GM18511 (cell line): ENCODE measurements around the gene NCBP3.
"Not testable (repeated sequence)": the region's sequence is repeated elsewhere in the genome, so short reads cannot be mapped to it uniquely, and the experiment has no call there.

ENCODE experiments used
- ATAC-seq: cut with Tn5 transposase; IDR thresholded peaks from one replicate; pipeline ENCODE4 v1.9.1; 2021; ENCODE audit warnings: mild to moderate bottlenecking, moderate library complexity; ENCODE audit not compliant: unreplicated experiment

The NCBP3 gene

DNA sequence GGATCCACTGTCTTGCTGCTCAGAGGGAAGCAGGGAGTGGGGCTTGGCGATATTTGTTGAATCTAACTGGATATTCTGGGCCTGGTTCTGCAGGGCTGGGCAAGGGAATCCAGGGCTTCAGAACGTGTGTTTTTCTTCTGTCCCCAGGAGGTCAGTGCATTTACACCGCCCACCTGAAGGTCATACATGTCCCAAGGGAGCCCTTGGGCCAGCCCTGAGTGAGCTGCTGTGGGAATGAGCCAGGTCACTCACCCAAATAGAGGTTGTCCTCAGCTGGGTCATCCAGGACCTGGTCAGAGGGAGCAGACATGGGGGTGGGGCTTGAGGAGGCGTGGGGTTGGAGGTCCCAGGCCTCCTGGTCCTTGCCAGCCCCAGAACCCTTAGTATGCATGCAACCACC is 36.2 kb upstream of the NCBP3 start:
- ATAC-seq: no peak

DNA sequence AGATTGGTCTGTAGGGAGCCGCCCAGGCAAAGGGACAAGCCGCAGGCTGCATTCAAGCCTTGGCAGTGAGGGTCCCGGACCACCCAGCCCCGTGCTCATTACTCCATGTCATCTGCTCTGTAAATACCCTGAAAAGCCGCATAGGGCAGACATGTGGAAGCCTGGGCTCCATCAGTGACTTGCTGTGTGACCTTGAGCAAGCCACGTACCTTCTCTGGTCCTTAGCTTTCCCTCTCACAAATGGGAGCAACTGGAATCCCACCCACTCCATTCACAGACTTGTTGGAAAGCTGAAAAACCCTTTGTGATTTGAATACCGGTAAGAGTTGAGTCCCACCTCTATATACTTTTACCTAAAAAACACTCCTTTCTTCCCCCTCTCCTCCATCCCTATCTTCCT is 34.9 kb upstream of the NCBP3 start:
- no peak for ATAC-seq

DNA sequence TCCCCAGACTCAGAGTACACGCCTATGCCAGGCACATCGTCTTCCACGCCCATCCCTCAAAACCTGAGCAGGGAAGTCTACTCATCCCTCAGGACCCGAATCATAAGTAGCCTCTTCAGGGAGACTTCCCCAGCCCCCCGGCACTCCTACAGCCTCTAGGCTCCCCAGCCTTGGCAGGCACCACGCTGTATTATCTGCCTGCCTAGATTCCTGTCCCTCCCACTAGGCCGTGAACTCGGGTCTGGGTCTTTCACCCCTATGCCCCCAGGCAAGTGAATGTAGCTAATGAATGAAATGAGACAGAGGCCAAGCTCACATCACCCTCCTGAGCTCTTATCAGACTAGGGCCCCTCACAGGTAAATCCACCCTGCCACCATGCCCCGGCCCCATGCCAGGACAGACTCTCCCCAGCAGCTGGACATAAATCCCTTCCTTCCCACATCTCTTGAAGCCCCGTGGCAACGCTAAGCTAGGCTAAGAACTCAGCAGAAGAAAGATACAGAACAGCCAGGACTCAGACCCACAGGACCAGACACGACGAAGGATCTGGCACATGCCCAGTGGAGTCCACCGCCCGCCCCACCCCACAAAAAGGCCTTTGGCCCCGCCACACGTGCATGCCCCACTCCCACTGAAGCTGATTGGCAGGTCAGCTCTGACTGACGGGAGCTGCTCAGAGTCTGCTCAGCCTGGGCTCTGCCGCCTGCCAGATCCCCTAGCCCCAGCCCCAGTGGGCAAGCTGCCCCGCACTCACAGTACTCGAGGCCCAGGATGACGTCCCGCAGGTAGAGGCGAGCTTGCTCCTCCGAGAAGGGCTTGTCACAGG is 33.8 kb upstream of the NCBP3 start:
- no peak for ATAC-seq

DNA sequence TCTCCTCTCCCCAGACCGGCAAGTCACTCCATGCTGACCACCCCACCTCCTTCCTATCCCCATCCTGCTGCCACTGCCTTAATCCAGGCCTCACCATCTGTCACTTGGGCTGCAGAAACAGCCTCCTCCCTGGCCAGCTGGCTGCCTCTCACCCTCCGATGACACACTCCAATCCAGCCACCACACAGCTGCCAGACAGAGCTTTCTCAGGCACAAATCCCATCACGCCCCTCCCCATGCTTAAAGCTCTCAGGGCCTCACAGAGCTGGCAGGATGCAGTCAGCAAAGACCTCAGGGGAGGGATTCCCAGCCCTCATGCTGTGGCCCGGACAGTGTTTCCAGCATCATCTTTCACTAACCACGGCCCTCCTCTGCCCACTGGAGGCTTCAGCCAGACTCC is 33.1 kb upstream of the NCBP3 start:
- no peak for ATAC-seq

DNA sequence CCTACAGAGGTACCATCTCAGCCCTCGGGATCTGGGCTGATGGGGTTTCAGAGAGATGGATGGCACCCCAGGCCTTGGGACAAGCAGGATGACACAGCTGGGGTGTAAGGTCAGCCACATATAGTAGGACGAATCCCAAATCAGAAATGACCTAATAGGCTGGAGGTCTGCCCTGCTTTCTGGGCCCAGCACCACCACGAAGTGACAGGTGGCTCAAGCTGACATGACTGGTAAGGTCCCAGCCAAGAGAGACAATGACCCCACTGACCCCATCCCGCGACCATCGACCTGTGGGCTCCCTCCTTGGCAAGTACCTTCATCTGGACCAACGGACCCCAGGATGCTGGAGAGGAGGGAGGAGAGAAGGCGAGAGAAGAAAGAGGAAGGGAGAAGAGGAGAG is 31.2 kb upstream of the NCBP3 start:
- no peak for ATAC-seq

DNA sequence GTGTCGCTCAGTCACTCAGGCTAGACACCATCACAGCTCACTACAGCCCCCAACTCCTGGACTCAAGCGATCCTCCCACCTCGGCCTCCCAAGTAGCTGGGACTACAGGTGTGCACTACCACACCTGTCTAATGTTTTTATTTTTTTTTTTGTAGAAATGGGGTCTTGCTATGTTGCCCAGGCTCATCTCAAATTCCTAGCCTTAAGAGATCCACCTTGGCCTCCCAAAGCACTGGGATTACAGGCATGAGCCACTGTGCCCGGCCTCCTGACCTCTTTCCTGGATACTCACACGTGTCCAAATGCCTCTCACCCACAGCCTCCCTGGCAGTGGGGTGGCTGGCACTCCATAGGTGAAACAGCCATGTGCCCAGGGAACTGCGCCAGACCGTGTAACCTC is 29.3 kb upstream of the NCBP3 start:
- ATAC-seq: no peak

DNA sequence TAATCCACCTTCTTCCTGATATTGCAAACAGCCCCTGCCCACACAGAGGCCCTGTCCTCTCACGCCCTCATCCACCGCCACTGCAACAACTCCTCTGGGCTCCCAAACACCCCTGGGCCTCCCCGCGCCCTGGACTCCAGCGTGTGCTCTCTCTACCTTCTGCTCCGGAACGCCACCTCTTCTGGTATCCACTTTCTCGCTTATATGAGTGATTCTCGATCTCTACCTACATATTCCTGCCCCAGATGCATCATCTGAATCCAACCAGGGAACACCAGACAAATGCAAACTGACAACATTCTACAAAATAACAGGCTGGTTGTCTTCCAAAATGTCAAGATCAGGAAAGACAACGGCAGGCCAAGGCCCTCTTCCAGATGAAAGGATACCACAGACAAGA is 27.8 kb upstream of the NCBP3 start:
- ATAC-seq: no peak

DNA sequence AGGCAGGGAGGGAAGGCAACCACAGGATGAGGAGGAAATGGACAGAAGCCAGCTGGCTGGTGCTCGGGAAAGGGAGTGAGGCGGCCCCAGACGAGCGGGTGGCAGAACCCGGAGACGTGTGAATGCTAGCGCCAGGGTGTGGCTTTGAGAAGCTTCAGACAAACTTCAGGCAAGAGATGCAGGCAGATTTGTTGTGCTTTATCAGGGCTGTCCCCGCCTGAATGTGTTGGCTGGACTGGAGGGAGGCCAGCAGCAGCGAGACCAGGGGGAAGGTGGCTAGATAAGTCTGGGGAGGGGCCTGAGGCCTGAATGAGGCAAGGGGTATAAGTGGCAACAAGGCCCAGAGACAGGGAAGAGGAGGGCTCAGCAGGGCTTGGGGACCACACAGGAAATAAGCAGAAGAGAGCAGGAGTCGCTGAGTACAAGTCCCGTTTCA is 24.8 kb upstream of the NCBP3 start:
- ATAC-seq: no peak

DNA sequence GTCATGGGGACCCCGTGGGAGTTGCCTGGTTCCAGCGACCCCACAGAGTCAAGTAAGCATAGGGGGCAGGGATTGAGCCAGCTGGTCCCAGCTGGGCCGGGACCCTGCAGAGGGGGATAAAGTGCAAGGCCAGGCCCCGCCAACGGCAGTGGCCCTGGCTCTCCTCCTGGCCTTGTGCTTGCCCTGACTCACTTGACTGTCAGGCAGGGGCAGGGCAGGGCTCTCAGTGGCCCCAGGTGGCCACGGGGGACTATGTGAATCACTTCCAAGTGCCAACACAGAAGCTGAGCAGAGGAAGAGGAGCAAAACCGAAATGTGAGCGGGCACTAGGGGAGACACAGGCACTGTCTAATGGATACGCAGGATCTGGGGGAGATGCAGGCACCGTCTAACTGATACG is 21.6 kb upstream of the NCBP3 start:
- no peak for ATAC-seq

DNA sequence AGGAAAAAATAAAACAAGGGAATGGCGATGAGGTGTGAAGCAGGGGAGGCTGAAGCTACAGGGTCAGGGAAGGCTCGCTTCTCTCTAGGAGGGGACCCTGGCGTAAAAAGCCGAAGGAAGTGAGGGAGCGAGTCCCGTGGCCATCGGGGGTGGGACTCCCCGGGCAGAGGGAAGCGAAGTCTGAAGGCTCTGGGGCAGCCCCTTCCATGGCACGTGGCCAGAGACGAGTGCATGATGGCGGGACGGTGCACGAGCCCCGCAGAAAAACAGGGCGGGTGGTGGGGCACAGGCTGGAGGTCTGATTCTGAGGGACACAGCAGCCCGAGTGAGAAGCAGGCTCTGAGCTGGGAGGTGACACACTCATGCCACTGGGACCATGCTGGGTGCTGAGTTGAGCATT is 21.1 kb upstream of the NCBP3 start:
- ATAC-seq: no peak

DNA sequence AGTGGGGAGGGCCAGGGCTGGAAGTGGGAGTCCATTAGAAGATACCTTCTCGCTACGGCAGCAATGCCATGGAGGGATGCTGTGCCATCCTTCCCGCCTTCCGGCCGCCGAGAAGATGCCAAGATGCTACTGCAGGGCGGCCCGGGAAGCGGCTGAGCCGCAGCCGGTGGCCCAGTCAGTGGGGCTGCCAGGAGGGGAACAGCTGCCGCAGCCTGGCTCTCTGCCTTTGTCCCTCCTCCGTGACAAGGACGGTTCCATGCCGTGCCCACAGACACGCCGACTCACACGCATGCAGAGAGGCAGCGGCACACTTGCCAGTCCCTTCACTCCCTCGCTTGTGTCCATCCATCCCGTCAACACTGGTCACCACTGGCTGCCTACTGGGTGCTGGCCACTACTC is 20.2 kb upstream of the NCBP3 start:
- ATAC-seq: no peak

DNA sequence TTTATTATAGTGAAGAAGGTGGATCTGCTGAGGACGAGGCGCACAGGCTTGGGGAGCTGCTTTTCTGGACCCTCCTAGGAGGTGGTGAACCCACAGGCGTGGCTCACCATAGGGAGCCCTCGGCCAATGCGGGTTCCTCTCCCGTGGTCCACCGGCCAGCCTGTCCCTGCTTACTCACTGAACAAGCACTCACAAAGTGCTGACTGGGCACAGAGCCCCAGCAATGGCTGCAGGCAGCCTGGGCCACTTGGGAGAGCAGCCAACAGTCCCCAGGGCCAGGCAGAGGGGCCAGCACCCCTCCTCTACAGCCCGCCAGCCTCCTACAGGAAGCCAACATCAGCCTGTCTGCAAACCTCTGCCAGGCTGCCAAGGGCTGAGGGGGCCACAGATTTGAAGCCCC is 19.1 kb upstream of the NCBP3 start:
- no peak for ATAC-seq

DNA sequence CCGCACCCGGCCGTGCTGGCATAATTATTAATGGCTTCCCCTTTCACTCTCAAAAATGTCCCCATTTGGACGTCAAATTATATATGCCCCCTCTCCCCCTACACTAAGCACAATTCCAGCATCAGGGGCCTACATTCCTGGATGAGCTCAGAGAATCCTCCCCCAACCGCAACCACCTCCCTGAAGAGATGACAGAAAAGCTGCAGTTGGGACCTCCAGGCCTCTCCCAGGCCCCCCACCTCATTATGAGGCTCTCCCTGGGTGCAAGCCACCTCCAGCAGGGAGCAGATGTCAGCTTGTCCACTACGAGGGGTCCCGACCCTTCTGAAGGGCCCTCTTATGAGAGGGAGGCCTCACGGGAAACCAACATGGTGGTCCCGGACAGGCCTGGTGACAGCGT is 18.5 kb upstream of the NCBP3 start:
- ATAC-seq: no peak

DNA sequence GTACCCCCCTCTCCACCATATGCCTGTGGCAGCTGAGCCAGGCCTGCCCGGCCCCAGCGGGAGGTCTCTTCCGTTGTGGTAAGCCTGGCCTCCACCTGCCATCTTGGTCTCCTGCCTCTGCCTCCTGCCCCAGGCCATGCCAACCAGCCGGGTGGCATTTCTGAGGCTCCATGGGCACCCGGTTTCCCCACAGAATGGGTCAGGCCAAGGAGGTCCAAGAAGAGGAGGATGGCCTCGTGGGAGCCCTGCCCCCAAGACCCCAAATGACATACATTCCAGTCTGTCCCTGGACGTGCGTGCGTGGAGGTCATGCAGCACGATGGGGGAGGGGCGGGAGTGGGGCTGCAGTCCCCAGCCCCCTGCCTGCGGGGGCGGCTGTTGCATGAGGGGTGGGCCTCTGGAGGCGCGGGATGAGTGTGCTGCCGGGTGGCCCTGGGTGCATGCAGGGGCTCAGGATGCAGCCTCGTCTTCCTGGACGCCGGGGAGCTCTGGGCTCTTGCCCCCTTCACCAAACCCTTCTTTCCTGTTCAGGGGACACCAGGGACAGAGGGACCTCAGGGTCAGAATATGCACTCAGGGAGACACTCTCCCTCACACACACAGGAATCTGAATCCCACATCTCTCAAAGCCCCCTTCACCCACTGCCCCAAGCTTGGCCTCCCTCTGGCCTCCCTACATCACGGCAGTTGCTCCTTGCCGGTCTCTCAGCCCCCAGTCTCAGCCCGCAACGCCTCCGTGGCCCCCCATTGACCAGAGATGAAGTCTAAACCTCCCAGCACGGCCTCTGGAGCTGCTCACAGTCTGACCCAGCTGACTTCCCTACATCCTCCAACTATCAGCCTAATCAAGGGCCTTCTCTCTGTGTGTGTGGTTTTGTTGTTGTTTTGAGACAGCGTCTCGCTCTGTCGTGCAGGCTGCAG is 16.0 kb upstream of the NCBP3 start:
- no peak for ATAC-seq

DNA sequence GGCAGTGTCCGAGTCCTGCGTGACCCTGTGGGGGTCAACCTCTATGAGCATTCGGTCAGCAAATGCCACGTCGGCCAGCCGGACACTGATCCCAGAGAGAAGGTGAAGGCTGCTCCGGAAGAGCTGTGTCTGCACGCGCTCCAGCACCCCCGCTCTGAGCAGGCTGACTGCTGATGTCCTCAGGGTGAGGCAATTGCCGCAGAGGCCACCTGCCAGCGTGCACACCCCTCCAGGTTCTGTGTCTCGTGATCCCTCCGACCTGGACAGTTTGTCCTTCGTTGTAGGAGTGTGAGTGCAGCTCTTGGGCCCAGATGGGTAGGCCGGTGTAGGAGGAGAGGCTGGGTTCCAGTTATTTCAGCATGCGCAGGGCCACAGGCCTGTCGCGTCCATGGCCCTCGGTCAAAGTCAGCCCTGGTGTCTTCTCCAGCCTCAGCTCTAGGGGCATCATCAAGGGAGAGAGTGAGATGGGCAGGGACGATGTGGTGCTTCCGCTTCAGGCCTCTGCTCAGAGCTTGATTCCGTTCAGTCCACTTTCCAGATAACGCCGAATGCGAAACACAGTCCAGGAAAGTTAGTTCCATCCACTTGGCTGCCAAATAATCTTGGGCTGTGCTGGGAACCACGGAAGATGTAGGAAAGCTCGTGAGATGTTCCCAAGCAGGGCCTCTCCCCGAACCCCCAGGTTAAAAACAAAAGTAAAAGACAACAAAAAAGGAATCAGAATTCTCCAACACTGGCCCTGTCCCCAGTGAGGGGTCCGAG is 15.1 kb upstream of the NCBP3 start:
- ATAC-seq: no peak

DNA sequence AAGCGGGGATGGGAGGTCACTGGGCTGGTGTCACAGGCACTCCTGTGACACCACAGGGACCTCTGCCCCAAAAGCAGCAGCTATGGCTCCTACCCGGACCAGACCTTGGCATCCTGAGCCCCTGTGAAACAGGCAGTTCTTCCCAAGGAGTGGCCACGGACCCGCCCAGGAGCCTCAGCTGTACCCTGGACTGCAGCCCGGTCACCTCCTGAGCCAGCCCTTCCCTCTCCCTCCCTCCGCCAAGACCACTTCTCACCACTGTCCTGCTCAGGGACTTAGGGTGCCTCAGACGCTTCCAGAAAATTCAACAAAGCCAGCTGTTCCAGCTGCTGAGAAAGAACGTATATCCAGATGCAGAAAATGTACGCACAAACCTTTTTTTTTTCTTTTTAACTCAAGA is 13.9 kb upstream of the NCBP3 start:
- no peak for ATAC-seq

DNA sequence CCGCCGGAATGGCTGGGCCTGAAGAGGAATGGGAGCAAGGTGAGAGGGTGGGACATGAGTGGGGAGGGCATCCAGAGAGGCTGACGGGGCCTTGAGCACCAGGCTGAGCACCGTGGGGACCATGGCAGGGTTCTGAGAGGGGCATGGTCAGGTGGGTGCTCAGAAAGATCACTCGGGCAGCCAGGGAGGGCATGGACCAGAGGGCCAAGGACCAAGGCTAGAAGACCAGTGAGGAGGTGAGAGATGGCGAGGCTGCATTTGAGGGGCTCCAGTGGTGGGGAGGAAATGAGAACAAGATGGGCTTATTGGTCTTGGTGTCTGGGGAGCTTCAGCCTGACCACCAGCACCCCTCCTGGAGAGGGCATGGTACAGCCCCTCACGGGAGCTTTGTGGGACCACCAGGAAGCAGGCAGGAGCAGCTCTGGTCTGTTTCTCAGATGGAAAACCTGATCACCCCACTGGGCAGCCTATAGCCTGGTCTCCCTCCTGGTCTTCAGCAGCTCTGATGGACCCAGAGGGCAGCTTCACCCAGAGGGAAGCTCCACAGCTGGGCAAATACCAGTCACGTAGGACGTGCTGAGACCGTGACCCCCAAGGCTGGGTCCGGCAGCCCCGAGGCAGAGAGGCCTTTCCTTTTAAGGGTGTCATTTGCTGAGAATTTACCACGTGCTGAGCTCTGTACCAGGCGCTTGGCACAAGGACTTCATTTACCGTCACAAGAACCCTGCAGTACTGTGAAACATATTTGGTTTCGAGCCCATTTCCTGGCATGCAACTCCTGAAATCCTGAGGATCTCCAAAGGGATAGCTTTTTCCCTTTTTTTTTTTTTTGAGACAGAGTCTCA is 11.4 kb upstream of the NCBP3 start:
- ATAC-seq: no peak

DNA sequence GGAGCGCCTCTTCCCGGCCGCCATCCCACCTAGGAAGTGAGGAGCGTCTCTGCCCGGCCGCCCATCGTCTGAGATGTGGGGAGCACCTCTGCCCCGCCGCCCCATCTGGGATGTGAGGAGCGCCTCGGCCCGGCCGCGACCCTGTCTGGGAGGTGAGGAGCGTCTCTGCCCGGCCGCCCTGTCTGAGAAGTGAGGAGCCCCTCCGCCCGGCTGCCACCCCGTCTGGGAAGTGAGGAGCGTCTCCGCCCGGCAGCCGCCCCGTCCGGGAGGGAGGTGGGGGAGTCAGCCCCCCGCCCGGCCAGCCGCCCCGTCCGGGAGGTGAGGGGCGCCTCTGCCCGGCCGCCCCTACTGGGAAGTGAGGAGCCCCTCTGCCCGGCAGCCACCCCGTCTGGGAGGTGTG is 8.2 kb upstream of the NCBP3 start:
- not testable (repeated sequence) for ATAC-seq

DNA sequence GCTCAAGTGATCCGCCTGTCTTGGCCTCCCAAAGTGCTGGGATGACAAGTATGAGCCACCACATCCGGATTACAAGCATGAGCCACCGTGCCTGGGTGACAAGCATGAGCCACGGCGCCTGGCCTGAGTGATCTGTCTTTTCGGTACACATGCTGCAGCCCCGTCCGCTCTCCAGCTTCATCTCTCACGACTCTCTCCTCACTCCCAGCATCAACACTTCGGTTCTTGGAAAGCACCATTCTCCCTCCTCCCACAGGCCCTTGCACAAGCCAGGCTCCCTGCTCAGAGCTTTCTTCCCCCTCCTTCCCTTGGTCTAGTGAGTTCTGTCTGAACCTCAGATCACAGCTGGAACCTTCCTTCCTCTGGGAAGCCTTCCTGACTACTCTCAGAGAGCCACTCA is 6.5 kb upstream of the NCBP3 start:
- no peak for ATAC-seq

DNA sequence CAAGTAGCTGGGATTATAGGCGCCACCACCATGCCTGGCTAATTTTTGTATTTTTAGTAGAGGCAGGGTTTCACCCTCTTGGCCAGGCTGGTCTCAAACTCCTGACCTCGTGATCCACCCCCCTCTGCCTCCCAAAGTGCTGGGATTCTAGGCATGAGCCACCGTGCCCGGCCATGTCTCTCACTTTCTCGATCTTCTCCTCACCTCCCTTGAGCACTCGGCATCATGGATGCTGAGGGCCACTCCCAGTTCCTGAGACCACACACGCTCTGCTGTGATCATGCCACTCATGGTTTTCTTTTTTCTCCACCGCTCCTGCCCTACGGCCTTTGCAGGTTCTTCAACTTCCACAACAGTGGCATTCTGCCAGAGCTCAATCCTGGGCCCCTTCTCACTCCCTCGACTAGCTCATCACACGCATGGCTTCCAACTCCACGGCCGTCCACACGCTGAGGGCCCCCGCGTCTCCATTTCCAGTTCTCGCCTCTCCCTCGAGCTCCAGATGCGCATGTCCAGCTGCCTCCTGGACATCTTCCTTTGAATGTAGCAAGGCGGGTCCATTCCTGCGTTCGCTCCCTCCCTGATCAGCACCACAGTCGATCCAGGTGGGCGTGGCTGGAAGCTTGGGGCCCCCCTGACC is 5.5 kb upstream of the NCBP3 start:
- ATAC-seq: no peak
